Activated T-cell treated with anti-CD3 and anti-CD28 coated beads for 1 hour (primary cell): Measurements from ENCODE around the gene TMEM52B.

Source experiments
- DNase-seq: peaks from one replicate; pipeline ENCODE4 v3.0.0-alpha.2; 2020; ENCODE audit warnings: low read depth

TMEM52B gene

DNA sequence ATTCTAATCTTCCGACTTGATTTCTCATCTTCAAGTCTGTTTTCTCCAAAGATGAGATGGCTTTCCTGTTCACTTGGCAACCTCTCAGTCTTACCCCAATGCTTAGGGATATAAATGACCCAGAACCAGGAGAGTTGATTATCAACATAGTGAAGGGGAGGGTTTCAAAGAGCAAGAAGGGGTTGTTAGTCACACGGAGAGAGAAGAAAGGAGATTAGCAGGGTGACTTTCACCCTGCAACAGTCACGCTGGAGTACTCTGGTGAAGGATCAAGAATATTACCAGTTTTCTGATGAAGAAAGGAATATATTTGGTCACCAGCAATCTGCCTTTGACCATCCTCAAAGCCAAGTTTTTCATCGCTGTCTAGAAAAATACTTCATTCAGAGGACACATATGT lies at the start of gene TMEM52B:
Gene TMEM52B, plus strand, starts transcription at position 212 of the 400 bp plus-strand sequence. CDS start 543 bp downstream, outside the sequence.
- DNase-seq: no peak

DNA sequence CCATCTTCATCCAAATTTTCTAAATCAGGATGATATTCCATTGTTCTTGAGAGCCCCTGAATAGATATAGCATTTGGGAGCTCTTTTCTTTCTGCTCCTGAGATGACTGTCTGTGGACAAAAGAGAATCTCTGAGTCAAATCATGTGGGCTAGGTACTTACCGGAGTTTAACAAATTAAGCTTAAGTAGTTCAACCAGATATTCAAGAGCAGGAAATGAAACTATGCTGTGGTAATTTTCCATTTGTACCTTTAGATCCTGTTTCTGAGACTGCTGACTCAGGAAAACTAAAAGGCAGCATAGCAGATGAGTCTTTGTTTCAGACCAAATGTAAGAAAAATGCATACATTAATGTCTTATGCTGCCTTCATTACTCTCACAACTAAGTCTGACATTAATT lies 48.8 kb upstream of the TMEM52B start, which contains the start of gene CLEC7A:
Gene CLEC7A, minus strand, starts transcription at position 158 of the 400 bp plus-strand sequence. Its CDS starts 117 bp downstream, at position 41.
- DNase-seq: no peak

DNA sequence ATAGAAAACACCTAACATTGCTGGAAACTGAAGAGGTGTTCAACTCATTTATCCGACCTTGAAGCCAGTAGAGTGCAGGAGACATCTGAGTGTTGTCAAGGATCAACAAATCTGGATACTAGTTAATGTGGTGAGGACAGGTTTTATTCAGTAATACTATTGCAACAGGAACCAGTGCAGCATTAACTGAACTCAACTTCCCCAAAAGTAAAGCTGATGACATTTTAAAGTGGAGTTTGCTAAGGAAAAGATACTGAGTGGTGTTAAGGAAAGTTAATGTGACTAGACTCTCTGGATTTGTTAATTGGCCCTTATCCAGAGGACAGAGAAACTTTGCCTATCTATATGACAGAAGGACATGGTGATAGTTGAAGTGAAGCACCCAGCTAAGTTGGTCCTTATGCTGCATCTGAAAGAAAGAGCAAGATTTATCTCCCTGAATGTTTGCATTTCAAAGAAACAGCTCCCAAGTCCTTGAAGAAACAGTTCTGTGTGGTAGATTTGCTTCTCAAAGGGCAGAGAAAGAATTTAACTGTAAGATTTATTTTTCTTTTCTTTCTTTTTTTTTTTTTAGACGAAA lies 47.6 kb upstream of the TMEM52B start:
- no peak for DNase-seq

DNA sequence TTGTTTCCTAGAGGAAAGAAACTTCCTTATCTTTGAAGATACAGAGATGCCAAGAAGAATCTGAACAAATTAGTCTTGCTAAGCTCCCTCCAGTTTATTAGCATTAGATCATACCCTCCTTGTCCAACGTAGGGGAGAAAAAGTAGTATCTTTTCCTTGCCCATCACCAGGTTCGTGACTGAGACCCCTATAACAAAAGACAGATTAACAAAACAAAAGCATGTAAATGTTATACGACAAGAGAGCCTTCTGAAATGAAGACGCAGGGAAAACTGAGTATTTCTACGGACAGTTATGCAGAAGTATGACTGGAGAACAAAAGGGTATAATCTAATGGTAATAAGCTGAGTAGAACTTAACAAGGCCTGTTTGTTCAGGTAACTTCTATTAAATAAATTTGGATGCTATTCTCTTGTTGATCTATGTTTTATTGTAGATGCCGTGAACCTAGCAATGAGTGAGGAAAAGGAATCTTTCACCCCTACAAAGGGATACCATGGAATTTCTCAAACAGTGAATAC lies 45.9 kb upstream of the TMEM52B start:
- DNase-seq: no peak

DNA sequence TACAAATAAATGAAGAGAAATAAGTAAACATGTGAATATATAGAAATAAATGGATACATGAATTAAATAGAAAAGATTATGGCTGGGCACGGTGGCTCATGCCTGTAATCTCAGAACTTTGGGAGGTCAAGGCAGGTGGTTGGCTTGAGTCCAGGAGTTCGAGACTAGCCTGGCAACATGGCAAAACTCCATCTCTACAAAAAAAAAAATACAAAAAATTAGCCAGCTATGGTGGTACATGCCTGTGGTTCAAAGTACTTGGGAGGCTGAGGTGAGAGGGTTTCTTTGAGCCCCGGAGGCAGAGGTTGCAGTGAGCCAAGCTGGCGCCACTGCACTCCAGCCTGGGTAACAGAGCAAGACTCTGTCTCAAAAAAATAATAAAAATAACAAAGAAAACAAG lies 43.7 kb upstream of the TMEM52B start:
- DNase-seq: no peak

DNA sequence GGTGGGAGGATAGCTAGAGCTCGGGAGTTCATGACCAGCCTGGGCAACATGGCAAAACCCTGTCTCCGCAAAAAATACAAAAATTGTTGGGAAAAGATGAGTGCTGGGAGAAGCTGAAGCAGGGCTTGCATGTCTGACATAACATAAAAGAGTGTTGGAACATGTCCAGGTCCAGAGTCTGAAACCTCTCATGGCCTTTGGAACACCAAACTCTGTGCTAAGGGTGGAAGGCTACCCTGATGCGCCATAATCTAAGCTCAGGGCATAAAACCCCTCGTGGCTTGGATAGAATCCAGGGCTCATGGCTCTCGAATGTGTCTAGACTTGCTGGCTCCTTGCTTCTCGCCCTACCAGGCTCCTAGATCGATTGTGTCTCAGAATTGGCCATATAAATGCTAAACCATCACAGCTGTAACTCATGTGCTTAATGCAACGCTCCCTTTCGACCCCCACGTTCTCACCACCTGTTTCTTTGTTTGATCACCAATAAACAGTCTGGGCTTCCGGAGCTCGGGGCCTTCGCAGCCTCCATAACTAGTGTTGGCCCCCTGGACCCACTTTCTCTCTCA lies 42.1 kb upstream of the TMEM52B start:
- DNase-seq: no peak

DNA sequence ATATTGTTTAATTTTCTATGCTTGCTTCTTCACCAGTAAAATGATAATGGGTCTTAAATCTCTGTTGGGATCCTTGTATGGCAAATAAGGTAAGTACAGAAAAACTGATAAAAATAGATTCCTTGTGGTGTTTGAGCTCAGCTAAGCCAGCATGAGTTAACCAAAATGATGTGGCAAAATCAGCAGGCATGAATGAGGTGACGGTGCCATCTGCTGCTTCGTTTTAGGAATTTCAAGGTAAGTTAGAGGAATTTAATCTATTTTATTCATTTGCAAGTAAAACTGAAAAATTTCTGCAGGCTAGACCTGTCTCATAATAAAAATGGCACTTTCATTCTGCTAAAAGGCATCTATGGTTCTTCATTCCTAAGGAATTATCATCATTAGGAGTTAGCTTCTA lies 38.8 kb upstream of the TMEM52B start:
- DNase-seq: peak; percentile 17

DNA sequence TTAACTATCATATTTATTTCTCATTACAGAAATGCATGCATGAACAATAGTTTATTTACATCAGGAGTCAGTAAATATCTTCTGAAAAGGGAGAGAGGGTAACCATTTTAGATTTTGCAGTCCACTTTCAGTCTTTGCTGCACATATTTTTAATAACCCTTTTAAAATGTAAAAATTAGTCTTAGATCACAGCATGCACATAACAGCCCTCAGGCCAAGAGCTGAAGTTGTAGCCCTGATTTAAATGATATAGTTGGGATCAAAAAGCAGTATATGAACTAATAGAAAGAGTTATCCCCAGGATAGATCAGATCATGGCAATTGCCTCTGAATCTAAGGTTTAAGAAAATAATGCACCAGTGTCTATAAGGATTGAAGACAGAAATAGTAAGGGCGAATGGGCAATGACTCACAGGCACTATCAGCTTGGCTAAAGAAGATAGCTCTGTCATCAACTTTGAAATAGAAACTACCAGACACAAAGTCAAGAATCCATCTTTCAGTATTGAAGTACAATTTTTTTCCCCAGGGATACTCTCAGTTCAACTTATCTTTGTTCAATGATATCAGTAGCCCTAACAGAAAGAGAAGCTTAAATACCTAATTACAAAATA lies 35.7 kb upstream of the TMEM52B start:
- no peak for DNase-seq

DNA sequence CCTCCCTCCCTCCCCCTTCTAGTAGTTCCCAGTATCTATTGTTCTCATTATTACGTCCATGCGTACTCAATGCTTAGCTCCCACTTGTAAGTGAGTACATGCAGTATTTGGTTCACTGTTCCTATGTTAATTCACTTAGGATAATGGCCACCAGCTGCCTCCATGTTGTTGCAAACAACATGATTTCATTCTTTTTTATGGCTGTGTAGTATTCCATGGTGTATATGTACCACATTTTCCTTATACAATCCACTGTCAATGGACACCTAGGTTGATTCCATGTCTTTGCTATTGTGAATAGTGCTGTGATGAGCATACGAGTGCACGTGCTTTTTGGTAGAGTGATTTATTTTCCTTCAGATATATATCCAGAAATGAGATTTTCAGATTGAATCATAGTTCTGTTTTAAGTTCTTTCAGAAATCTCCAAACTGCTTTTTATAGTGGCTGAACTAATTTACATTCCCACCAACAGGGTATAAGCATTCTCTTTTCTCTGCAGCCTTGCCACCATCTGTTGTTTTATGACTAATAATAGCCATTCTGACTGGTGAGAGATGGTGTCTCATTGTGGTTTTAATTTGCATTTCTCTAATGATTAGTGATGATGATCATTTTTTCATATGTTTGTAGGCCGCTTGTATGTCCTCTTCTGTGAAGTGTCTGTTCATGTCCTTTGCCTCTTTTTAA lies 31.0 kb upstream of the TMEM52B start:
- DNase-seq: no peak

DNA sequence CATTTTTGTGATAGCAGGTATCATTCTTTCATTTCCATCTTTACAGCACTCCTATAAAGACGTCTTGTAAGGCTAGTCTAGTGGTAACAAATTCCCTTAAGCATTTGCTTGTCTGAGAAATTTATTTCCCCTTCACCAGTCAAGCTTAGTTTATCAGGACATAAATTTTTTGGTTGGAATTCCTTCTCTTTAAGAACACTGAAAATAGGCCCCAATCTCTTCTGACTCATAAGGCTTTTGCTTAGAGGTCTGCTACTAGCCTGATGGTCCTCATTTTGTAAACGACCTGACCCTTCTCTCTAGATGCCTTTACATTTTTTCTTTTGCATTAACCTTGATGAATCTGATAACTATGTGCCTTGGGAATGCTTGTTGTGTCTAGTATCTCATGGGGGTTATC lies 27.2 kb upstream of the TMEM52B start:
- DNase-seq: no peak

DNA sequence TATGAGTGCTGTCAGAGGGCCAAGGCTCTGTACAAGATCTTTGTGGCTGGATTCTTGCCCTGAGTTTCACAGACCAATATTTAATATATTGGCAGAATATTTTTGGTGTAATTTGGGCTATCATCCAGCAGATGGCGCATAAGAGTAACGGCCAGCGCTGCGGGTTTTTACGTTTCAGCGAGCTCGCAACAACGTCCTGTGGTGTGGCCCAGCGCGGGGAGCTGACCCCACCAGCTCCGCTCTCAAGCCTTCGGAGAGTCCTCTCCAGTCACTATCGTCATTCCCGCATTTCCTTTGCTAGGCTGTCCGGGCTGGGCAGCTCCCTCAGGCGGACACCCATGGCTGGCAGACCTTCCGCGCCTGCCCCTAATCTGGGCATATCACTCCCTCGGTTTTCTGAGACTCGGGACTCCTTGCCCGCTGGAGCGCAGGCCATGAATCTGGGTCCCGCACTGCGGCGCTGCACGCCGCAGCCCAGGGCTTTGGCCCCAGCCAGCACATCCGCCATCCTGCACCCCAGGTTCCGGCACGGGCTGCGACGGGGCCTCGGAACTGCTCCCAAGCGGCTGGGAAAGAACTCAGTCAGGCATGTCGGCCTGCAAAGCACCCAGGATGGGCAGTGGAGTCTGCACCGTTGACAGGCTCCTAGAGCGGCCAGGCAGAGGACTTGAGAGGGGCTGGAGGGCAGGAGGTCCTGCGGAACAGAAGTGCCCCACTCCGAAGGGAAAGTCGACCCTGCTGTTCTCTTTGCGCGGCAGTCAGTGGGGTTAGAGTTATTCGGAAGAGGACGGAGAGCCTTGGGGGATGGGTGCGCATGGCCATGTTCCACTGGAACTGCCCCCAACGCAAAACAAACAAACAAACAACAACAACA lies 25.3 kb upstream of the TMEM52B start:
- DNase-seq: peak; percentile 39

DNA sequence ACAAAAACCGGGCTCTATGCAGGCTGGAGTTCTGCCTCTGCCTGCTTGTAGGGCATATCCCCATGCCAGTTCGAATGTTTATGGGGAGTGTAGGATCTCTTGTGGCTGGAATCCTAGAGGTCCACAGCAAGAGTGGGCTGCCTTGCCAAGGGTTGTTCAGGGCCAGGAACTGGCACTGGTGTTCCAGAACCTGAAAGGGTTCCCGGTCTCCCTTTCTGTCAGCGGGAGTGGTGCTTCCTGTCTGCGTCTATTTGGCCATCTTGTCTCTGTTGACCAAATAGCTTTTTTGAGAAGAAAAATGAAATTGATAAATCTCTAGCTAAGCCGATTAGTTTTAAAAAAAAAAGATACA lies 24.7 kb upstream of the TMEM52B start:
- DNase-seq: no peak

DNA sequence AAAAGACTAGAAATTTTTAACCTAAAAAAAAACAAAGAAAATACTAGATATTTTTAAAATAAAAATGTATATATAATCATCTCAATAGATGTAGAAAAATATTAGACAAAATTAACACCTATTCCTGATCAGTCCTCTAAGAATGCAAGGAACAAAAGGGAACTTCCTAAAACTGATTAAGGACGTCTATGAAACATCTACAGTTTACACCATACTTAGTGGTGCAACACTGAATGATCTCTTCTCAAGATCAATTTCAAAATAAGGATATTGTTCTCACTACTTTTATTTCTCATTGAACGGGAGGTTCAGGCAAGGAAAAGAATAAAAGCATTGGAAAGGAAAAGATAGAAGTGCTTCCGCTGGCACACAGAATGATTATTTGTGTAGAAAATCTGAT lies 22.9 kb upstream of the TMEM52B start:
- DNase-seq: no peak

DNA sequence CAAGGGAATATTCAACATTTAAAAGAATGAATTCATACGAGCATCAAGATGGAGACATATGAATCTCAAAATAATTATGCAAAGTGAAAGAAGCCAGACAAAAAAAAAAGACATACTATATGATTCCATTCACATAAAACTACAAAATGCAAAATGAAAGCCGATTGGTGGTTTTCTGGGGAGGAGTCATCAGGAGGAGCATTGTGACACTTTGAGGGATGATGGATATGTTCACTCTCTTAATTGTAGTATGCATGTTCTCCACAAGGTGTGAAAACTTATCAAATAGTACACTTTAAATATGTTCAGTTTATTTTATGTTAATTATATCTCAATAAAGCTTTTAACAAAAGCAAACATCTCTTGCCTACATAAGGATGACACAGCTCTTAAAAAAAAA lies 20.4 kb upstream of the TMEM52B start:
- no peak for DNase-seq

DNA sequence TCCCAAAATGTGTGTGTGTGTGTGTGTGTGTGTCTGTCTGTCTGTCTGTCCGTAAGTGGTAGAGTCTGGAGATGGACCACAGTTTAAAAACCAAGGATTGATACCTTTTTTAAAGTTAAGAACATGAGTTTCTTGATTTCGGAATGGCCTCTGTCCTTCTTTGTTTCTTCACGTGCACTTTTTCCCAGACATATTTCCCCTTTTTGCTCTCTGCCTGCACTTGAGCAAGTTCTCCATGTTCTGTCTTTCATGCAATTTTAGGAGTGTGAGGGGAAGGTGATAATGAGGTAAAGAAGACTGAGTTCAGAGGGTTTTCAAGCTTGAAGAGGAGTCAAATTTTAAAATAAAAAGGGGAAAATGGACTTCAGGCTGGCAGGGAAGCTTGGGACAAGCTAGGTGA lies 19.6 kb upstream of the TMEM52B start:
- DNase-seq: no peak

DNA sequence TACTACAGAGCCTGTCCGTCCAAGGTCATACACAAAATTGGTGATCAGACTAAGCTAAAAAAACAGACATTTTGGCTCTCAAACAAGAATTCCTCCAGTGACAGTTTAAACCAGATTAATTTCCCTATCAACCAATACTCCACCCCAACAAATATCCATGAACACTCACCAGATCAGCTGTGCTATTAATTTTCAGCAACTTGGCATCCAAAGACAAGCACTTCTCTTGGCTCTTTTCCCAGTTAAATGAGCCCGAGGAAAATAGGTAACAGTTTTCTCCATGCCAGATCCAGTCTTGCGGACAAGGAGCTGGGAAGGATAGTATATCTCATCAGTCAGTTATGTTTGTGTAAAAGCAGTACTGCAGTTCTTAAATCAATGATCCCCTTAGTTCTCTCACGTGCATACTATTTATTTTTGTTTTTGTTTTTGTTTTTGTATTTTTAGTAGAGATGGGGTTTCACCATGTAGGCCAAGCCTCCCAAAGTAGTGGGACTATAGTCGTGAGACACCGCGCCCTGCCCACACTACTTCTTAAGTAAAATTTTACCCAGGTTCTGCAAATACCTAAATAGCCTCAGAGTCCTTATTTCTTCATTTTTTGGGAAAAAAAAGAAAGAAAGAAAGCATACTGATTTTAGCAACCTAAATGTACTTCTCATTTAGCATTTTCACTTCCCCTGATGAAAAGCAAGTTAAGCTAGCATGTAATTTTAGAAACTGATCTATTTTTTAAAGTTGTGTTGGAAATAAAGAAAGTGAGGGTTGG lies 18.0 kb upstream of the TMEM52B start:
- no peak for DNase-seq

DNA sequence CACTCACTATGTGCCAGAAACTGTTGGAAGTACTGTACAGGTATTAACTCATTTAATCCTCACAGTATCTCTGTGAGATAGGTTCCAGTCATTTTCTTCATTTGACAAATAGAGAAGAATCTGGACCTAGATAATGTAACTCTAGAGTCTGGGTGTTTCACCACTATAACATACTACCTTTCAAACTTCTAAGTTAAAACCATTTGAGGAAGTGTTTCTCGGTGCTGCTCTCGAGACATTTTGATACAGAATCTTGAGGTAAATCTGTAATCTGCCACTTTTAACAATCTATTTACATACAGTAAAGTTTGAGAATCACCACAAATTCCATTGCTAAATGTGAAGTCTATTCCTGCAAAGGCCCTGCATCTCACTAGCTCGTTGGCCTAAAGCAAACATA lies 15.7 kb upstream of the TMEM52B start:
- DNase-seq: no peak

DNA sequence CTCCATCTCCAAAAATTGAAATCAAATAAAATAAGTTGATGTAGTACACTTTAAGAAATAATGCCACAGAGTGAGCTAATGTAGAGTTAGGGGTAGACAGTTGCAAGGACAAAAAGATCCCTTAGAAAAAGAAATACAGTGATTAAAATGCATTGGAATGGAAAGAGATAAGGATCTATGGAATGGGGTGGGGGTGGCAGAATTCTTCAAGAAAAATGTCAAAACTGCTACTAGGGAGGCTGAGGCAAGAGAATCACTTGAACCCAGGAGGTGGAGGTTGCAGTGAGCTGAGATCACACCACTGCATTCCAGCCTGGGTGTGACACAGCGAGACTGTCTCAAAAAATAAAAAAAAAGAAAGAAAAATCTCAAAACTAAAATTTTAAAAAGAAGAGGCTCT lies 13.4 kb upstream of the TMEM52B start:
- DNase-seq: no peak

DNA sequence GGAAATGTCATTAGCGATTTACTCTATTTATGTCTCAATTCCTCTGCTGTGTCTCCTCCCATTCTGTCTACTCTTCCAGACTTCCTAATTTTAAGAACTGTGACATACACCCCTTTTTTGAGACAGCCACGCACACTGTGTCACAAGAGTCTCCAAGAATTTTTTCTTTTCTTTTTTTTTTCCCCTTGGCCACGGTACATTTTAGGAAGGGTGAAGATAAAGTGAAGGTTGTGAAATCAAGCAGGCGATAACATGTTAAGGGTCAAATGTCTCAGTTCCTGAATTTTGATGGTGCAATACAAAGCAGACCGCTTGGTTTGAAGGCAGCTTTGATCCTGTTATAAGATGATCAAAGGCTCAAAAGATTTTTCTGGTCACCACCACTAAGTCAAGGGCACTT lies 11.2 kb upstream of the TMEM52B start:
- no peak for DNase-seq

DNA sequence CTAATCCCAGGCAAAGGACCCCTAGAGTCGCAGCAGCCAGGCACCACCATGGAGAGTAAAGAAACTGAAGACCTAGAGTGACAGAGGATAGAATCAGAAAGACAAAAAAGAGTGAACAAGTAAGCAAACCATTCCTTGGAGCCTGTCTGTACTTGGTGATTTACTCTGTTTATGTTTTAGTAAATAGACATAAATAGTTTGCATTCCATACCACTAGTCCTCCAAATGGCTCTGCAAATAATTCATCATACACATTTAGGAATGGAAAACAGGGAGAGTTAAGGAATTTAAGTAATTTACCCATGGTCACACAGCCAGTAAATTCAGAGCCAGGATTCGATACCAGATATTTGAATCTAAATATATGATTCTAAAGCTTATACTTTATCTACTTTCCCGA lies 9.7 kb upstream of the TMEM52B start:
- no peak for DNase-seq

DNA sequence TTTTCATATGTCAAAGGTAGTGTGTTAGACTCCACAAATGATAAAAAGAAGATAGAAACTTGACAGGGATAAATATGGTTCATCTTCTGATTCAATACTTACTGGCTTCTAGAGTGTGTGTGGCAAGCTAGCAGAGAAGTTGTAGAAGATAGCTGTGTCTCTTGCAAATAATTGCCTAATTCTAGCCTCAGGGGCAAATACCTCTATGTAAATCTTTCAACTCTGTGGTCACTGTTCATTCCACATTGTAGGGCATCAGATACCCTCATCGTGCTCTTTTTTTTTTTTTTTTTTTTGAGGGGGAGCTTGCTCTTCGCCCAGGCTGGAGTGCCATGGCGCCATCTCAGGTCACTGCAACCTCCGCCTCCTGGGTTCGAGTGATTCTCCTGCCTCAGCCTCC lies 8.6 kb upstream of the TMEM52B start:
- DNase-seq: no peak
